ENCODE data around the gene AHNAK.

GRCh38 chr11:62411524-62411923 is 135.1 kb downstream of the AHNAK start:
- TF ChIP-seq CTCF (IDR thresholded peaks at IDR 0.05 in 4 of 5, conservative IDR thresholded peaks at IDR 0.05 in 1 of 5) (no peak), POLR2A (IDR thresholded peaks at IDR 0.05) (no peak)
